Ovary (tissue), 3 donors: Measurements from ENCODE around the gene SLC17A1.

ENCODE experiments used
- CTCF ChIP-seq, 3 donors: fragments of 450-650 bp in 2 of 3; fragments of 200-600 bp in 1 of 3; IDR thresholded peaks; one replicate each; pipeline versions ENCODE4 v1.5.1 to v1.8.0; 2016 to 2022; ENCODE audit warnings: antibody characterized with exemption in 3 of 3, mild to moderate bottlenecking in 1 of 3
- EP300 ChIP-seq: sonication (generic); formaldehyde crosslinking; IDR thresholded peaks from one replicate; pipeline ENCODE4 v1.6.1; 2017; ENCODE audit warnings: antibody characterized with exemption
- POLR2A ChIP-seq: fragments of 450-650 bp; IDR thresholded peaks from one replicate; pipeline ENCODE4 v1.6.1; 2017; ENCODE audit warnings: antibody characterized with exemption, mild to moderate bottlenecking, moderate library complexity
- donor health status: DM: no; HTN: no; CAD: no.

- TF ChIP-seq CTCF (IDR thresholded peaks at IDR 0.05), result no peak
- no peak for TF ChIP-seq POLR2A
- TF ChIP-seq EP300, result no peak
Observed at GRCh38 chr6:25753079-25753478, 78.8 kb downstream of the SLC17A1 start.
